Cardiac septum (tissue), 1 donor: Measurements from ENCODE around the gene TTC33. TPM values are rescaled to one million over a fixed set of nuclear protein-coding genes. Genes with fewer than 3 reads are reported as not detected.
"Not testable (repeated sequence)": the region's sequence is repeated elsewhere in the genome, so short reads cannot be mapped to it uniquely, and the experiment has no call there.

Experiments used
- DNase-seq: peaks from one replicate; pipeline ENCODE4 v3.0.0-alpha.2; 2020; ENCODE audit warnings: low spot score
- intact Hi-C: fragments of 100-400 bp; cut with DNase I; formaldehyde crosslinking; loops from one replicate; pipeline ENCODE4 v1.14.0; 2022
- total RNA-seq: library from RNA; stranded (reverse); fragmentation: NEBNext Ultra II Directional; extraction: Animal tissue kit (Norgen Biotek cat#: 25700); gene quantifications from one replicate; pipeline ENCODE4 v1.2.1, GENCODE V29; 2021
- donor health status: DM: no; HTN: no; CAD: no.

The TTC33 gene
- total RNA-seq, 1 donor from 2014 or later = 19.1 TPM

GRCh38 chr5:40734986-40735385, 20.8 kb downstream of the TTC33 start:
- no peak for DNase-seq
- intact Hi-C loops = loop anchor here (5.0 to 10.0 kb wide), 3 partner anchors 788 to 1150 kb away; no protein-coding TSS in a partner anchor

- intact Hi-C loops = loop anchor here (10.0 kb wide), 2 partner anchors 1019 to 1149 kb away; no protein-coding TSS in a partner anchor
- no peak for DNase-seq
These were observed 21.7 kb downstream of the TTC33 start for GRCh38 chr5:40733879-40734563.

GRCh38 chr5:40733434-40733833, 22.3 kb downstream of the TTC33 start:
- intact Hi-C loops = loop anchor here (10.0 kb wide), 2 partner anchors 1019 to 1149 kb away; no protein-coding TSS in a partner anchor

GRCh38 chr5:40722497-40722911, 33.3 kb downstream of the TTC33 start:
- DNase-seq, intact Hi-C loops: not testable (repeated sequence)

More at GRCh38 chr5:40733434-40733833, 22.3 kb downstream of the TTC33 start:
- no peak for DNase-seq

- intact Hi-C loops = no loop called here
- no peak for DNase-seq
These were observed 35.7 kb downstream of the TTC33 start for GRCh38 chr5:40720069-40720468.

GRCh38 chr5:40717281-40717680, 38.5 kb downstream of the TTC33 start:
- intact Hi-C loops = no loop called here
- DNase-seq = no peak

GRCh38 chr5:40716590-40716989, 39.2 kb downstream of the TTC33 start:
- intact Hi-C loops = no loop called here
- no peak for DNase-seq

- intact Hi-C loops = no loop called here
- no peak for DNase-seq
These were observed 39.8 kb downstream of the TTC33 start for GRCh38 chr5:40716000-40716399.

GRCh38 chr5:40714001-40714400, 41.8 kb downstream of the TTC33 start:
- intact Hi-C loops = no loop called here
- no peak for DNase-seq

- DNase-seq, intact Hi-C loops: not testable (repeated sequence)
These were observed 45.2 kb downstream of the TTC33 start for GRCh38 chr5:40710575-40710974.

GRCh38 chr5:40705484-40705883, 50.3 kb downstream of the TTC33 start:
- DNase-seq, intact Hi-C loops: not testable (repeated sequence)

GRCh38 chr5:40702027-40702426, 53.7 kb downstream of the TTC33 start:
- intact Hi-C loops, DNase-seq: not testable (repeated sequence)

GRCh38 chr5:40700116-40700782, 55.5 kb downstream of the TTC33 start:
- no peak for DNase-seq
- intact Hi-C loops = no loop called here

GRCh38 chr5:40694433-40694832, 61.3 kb downstream of the TTC33 start:
- intact Hi-C loops = no loop called here
- no peak for DNase-seq

- intact Hi-C loops = no loop called here
- DNase-seq = no peak
These were observed 63.9 kb downstream of the TTC33 start for GRCh38 chr5:40691894-40692293.

GRCh38 chr5:40690267-40690666, 65.5 kb downstream of the TTC33 start:
- intact Hi-C loops = no loop called here
- DNase-seq = no peak

- no peak for DNase-seq
- intact Hi-C loops = loop anchor here (5.0 to 10.0 kb wide), 4 partner anchors 282 to 1107 kb away; no protein-coding TSS in a partner anchor
These were observed 66.3 kb downstream of the TTC33 start for GRCh38 chr5:40689438-40689837.

GRCh38 chr5:40688996-40689395, 66.8 kb downstream of the TTC33 start:
- DNase-seq = no peak
- intact Hi-C loops = loop anchor here (1.0 to 10.0 kb wide), 5 partner anchors 282 to 1107 kb away; no protein-coding TSS in a partner anchor

- DNase-seq = peak; percentile 89
- intact Hi-C loops = loop anchor here (1.0 to 10.0 kb wide), 5 partner anchors 281 to 1106 kb away; no protein-coding TSS in a partner anchor
These were observed 67.5 kb downstream of the TTC33 start for GRCh38 chr5:40688127-40688761.

- DNase-seq = no peak
- intact Hi-C loops = loop anchor here (5.0 to 10.0 kb wide), 4 partner anchors 280 to 1105 kb away; no protein-coding TSS in a partner anchor
These were observed 68.4 kb downstream of the TTC33 start for GRCh38 chr5:40687321-40687720.
